A549 (cell line): Measurements from ENCODE around the gene SNX3. TPM values are rescaled to one million over a fixed set of nuclear protein-coding genes. Genes with fewer than 3 reads are reported as not detected.

Experiments used
- ATAC-seq, 2 experiments: fragments of 200-7000 bp in 1 of 2; fragments of >200 bp in 1 of 2; cut with Nextera tagmentation in 1 of 2; cut with Tn5 transposase in 1 of 2; 3 replicates each; pipeline versions ENCODE4 v1.8.0 to v1.9.1; 2018 to 2020; ENCODE audit warnings: mild to moderate bottlenecking in 1 of 2, moderate library complexity in 1 of 2
- CTCF ChIA-PET: fragments of 300-600 bp; sonication (Branson Sonifier 250); formaldehyde crosslinking; extraction: SDS; loops from one replicate; lab custom pipeline; 2021; ENCODE audit warnings: antibody characterized with exemption, inconsistent platforms; lab: Yijun Ruan, JAX
- POLR2A ChIA-PET: fragments of 350-600 bp; formaldehyde crosslinking; extraction: SDS; loops from one replicate; lab custom pipeline; 2021; ENCODE audit warnings: antibody characterized with exemption, inconsistent platforms; lab: Yijun Ruan, JAX
- DNase-seq, 2 experiments: peaks; one replicate each; pipeline versions ENCODE4 v3.0.0 to v3.0.0-alpha.2; 2011 to 2016; ENCODE audit warnings: low read depth in 1 of 2, low spot score in 1 of 2
- FAIRE-seq: peaks from 2 replicates; lab custom pipeline; 2011; peaks lifted over from hg19 to GRCh38; lab: Jason Lieb, UNC
- H3K27ac ChIP-seq, 2 experiments: fragments of >200 bp; sonication (Bioruptor Twin); formaldehyde crosslinking; 3 replicates each; pipeline ENCODE4 v1.5.1; 2016 to 2017
- H3K4me1 ChIP-seq: fragments of >200 bp; sonication (Bioruptor Twin); formaldehyde crosslinking; 3 replicates; pipeline ENCODE4 v1.6.1; 2016
- H3K4me2 ChIP-seq: fragments of >200 bp; sonication (Bioruptor Twin); formaldehyde crosslinking; 3 replicates; pipeline ENCODE4 v1.6.1; 2016
- H3K4me3 ChIP-seq: fragments of >200 bp; sonication (Bioruptor Twin); formaldehyde crosslinking; 3 replicates; pipeline ENCODE4 v1.5.1; 2016
- H3K9me3 ChIP-seq: fragments of >200 bp; sonication (Bioruptor Twin); formaldehyde crosslinking; 3 replicates; pipeline ENCODE4 v1.6.1; 2016
- CBX2 ChIP-seq: fragments of 200-600 bp; sonication (generic); IDR thresholded peaks from 2 replicates; pipeline ENCODE4 v1.6.1; 2016; ENCODE audit warnings: low read depth, mild to moderate bottlenecking, borderline replicate concordance
- CBX8 ChIP-seq: fragments of 200-600 bp; sonication (generic); IDR thresholded peaks from 2 replicates; pipeline ENCODE4 v1.6.1; 2016
- EHF ChIP-seq: fragments of 250-450 bp; sonication (Bioruptor Pico); IDR thresholded peaks from 2 replicates; pipeline ENCODE4 v1.5.0; 2020; ENCODE audit warnings: mild to moderate bottlenecking
- ESRRA ChIP-seq: fragments of 150-350 bp; IDR thresholded peaks from 2 replicates; pipeline ENCODE4 v1.6.1; 2014; ENCODE audit warnings: mild to moderate bottlenecking, low read length, borderline replicate concordance
- FOSB ChIP-seq: fragments of 250-450 bp; sonication (Bioruptor Pico); IDR thresholded peaks from 2 replicates; pipeline ENCODE4 v1.5.0; 2020; ENCODE audit warnings: mild to moderate bottlenecking, moderate library complexity
- FOSL2 ChIP-seq, 2 experiments: fragments of 450-650 bp in 1 of 2; fragments of >200 bp in 1 of 2; sonication (Bioruptor Twin) in 1 of 2; formaldehyde crosslinking; IDR thresholded peaks; 2 replicates each; pipeline versions ENCODE4 v1.5.0 to v1.6.1; 2016 to 2020; ENCODE audit warnings: mild to moderate bottlenecking in 1 of 2, moderate library complexity in 1 of 2
- HDAC2 ChIP-seq: fragments of 200-600 bp; sonication (generic); IDR thresholded peaks from 2 replicates; pipeline ENCODE4 v1.6.1; 2016
- HOXA7 ChIP-seq: fragments of 250-450 bp; sonication (Bioruptor Pico); IDR thresholded peaks from 2 replicates; pipeline ENCODE4 v1.5.0; 2020; ENCODE audit warnings: mild to moderate bottlenecking, moderate library complexity
- HOXB13 ChIP-seq: fragments of 250-450 bp; sonication (Bioruptor Pico); IDR thresholded peaks from 2 replicates; pipeline ENCODE4 v1.5.0; 2020; ENCODE audit warnings: low read depth, mild to moderate bottlenecking, moderate library complexity
- JUNB ChIP-seq: fragments of >200 bp; sonication (Bioruptor Twin); formaldehyde crosslinking; IDR thresholded peaks from 2 replicates; pipeline ENCODE4 v1.6.1; 2016
- KDM1A ChIP-seq: fragments of 200-600 bp; sonication (generic); IDR thresholded peaks from 2 replicates; pipeline ENCODE4 v1.6.1; 2016; ENCODE audit warnings: low read depth, mild to moderate bottlenecking
- MAFK ChIP-seq: fragments of 450-650 bp; IDR thresholded peaks from 2 replicates; pipeline ENCODE4 v1.6.1; 2014; ENCODE audit not compliant: partially characterized antibody
- MAZ ChIP-seq: fragments of 150-350 bp; IDR thresholded peaks from 2 replicates; pipeline ENCODE4 v1.6.1; 2014; ENCODE audit warnings: antibody characterized with exemption, low read depth, low read length, borderline replicate concordance
- NPAS2 ChIP-seq: fragments of 250-450 bp; sonication (Bioruptor Pico); IDR thresholded peaks from 2 replicates; pipeline ENCODE4 v1.8.0; 2022; ENCODE audit warnings: mild to moderate bottlenecking, moderate library complexity, borderline replicate concordance
- NR3C1 ChIP-seq: fragments of >200 bp; sonication (Bioruptor Twin); formaldehyde crosslinking; IDR thresholded peaks from 3 replicates; pipeline ENCODE4 v1.6.1; 2017
- POLR2A ChIP-seq: IDR thresholded peaks from 2 replicates; pipeline ENCODE4 v1.6.1; 2012; ENCODE audit warnings: mild to moderate bottlenecking, low read length
- POLR2AphosphoS2 ChIP-seq: conservative IDR thresholded peaks from 2 replicates; pipeline ENCODE4 v1.6.1; 2012; ENCODE audit warnings: low read length, improper control_type of control experiment, inconsistent platforms
- RNF2 ChIP-seq: fragments of 200-600 bp; sonication (generic); IDR thresholded peaks from 2 replicates; pipeline ENCODE4 v1.6.1; 2016; ENCODE audit warnings: low read depth, mild to moderate bottlenecking, antibody characterized with exemption, moderate library complexity, borderline replicate concordance
- SMC3 ChIP-seq: fragments of >200 bp; sonication (Bioruptor Twin); formaldehyde crosslinking; IDR thresholded peaks from 3 replicates; pipeline ENCODE4 v1.6.1; 2018; ENCODE audit warnings: inconsistent platforms
- SREBF2 ChIP-seq: fragments of 450-650 bp; IDR thresholded peaks from 2 replicates; pipeline ENCODE4 v1.6.1; 2014; ENCODE audit warnings: mild to moderate bottlenecking, moderate library complexity
- TFCP2L1 ChIP-seq: fragments of 250-450 bp; sonication (Bioruptor Pico); IDR thresholded peaks from 2 replicates; pipeline ENCODE4 v1.5.0; 2021; ENCODE audit warnings: mild to moderate bottlenecking
- TP53 ChIP-seq: fragments of 250-450 bp; sonication (Bioruptor Pico); IDR thresholded peaks from 2 replicates; pipeline ENCODE4 v1.5.0; 2021; ENCODE audit warnings: mild to moderate bottlenecking, moderate library complexity
- ZC3H11A ChIP-seq: fragments of 450-650 bp; IDR thresholded peaks from 2 replicates; pipeline ENCODE4 v1.6.1; 2014; ENCODE audit warnings: antibody characterized with exemption, mild to moderate bottlenecking
- ZNF302 ChIP-seq: fragments of 250-450 bp; sonication (Bioruptor Pico); IDR thresholded peaks from 2 replicates; pipeline ENCODE4 v1.9.0; 2021; ENCODE audit warnings: inconsistent platforms, mild to moderate bottlenecking, moderate library complexity
- ZSCAN20 ChIP-seq: fragments of 250-450 bp; sonication (Bioruptor Pico); IDR thresholded peaks from 2 replicates; pipeline ENCODE4 v1.8.0; 2022; ENCODE audit warnings: mild to moderate bottlenecking, moderate library complexity
- WGBS: methylation state at CpG from one replicate; pipeline ENCODE4 v1.1.6; 2017; ENCODE audit errors: missing lambda C conversion rate; 5-methylcytosine and 5-hydroxymethylcytosine counted together
- polyA plus RNA-seq, 4 experiments: library from polyadenylated mRNA; depleted of rRNA in 3 of 4; stranded (reverse); fragments of >200 nt; fragmentation: RNase III in 1 of 4; extraction: RNeasy Plus Mini Kit Qiagen cat#74134 plus additional on column Dnase treatment in 1 of 4; gene quantifications; 2 replicates in 3 of 4; 3 replicates in 1 of 4; pipeline ENCODE4 v1.2.3, GENCODE V29; 2011 to 2017
- TF ChIP-seq, protein P1 (sequence below): fragments of 150-350 bp; IDR thresholded peaks from 2 replicates; pipeline ENCODE4 v1.6.1; 2014; ENCODE audit warnings: low read depth, mild to moderate bottlenecking, low read length
- TF ChIP-seq, protein P2 (sequence below): IDR thresholded peaks from 2 replicates; pipeline ENCODE4 v1.6.1; 2012; ENCODE audit warnings: low read depth, borderline replicate concordance
- TF ChIP-seq, protein P3 (sequence below): IDR thresholded peaks from 2 replicates; pipeline ENCODE4 v1.6.1; 2012
- TF ChIP-seq, protein P4 (sequence below): fragments of 450-650 bp; IDR thresholded peaks from 2 replicates; pipeline ENCODE4 v1.6.1; 2014; ENCODE audit warnings: antibody characterized with exemption
- TF ChIP-seq, protein P5 (sequence below): fragments of 250-450 bp; sonication (Bioruptor Pico); IDR thresholded peaks from 2 replicates; pipeline ENCODE4 v1.5.0; 2020; ENCODE audit warnings: low read depth, mild to moderate bottlenecking, moderate library complexity

Gene SNX3
- polyA plus RNA-seq, 2 of the 4 experiments (the other 2 are of a cell fraction) = 106 to 214 TPM

DNA sequence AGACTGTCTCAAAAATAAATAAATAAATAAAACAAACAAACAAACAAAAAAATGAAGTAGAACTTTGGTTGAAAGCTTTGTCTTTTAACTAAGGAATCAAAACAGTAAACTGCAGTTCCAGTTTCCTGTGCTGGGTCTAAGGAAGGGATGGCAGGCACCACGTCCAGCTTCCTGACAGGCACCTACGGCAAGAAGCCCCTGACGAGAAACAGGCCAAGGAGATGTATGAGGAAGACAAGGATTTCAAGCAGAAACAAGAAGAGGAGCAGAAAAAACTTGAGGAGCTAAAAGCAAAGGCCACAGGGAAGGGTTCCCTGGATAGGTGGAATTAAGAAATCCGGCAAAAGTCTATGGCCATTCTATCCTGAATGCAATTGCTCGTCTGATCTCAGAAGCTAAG is 8.8 kb downstream of the SNX3 start:
- WGBS = 94% methylated on average over 5 of the region's 5 CpGs
- Histone ChIP-seq H3K4me3 (no peak overlapping the region), H3K27ac (no peak overlapping the region), H3K4me2 (no peak overlapping the region), H3K9me3 (no peaks in the 10 kb centered on the region), H3K4me1 (no peaks in the 10 kb centered on the region)
- ATAC-seq (no peak), DNase-seq (no peak), FAIRE-seq (no peak)
- CTCF ChIA-PET = interaction anchor here (0.9 kb wide), 1 partner anchor 12 kb away, joined by 3 read pairs; no protein-coding TSS in a partner anchor
- TF ChIP-seq TP53 (CRISPR knock-in tag) (no peak), MAFK (no peak), ESRRA (no peak), TFCP2L1 (CRISPR knock-in tag) (no peak), CBX2 (no peak), HDAC2 (no peak), POLR2A (no peak), NR3C1 (no peak), ZC3H11A (no peak), ZSCAN20 (no peak), NPAS2 (no peak), SMC3 (no peak)
- TF ChIP-seq, protein P1, sequence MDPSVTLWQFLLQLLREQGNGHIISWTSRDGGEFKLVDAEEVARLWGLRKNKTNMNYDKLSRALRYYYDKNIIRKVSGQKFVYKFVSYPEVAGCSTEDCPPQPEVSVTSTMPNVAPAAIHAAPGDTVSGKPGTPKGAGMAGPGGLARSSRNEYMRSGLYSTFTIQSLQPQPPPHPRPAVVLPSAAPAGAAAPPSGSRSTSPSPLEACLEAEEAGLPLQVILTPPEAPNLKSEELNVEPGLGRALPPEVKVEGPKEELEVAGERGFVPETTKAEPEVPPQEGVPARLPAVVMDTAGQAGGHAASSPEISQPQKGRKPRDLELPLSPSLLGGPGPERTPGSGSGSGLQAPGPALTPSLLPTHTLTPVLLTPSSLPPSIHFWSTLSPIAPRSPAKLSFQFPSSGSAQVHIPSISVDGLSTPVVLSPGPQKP = no peak
- TF ChIP-seq, protein P2, sequence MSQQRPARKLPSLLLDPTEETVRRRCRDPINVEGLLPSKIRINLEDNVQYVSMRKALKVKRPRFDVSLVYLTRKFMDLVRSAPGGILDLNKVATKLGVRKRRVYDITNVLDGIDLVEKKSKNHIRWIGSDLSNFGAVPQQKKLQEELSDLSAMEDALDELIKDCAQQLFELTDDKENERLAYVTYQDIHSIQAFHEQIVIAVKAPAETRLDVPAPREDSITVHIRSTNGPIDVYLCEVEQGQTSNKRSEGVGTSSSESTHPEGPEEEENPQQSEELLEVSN = no peak
- TF ChIP-seq, protein P3, sequence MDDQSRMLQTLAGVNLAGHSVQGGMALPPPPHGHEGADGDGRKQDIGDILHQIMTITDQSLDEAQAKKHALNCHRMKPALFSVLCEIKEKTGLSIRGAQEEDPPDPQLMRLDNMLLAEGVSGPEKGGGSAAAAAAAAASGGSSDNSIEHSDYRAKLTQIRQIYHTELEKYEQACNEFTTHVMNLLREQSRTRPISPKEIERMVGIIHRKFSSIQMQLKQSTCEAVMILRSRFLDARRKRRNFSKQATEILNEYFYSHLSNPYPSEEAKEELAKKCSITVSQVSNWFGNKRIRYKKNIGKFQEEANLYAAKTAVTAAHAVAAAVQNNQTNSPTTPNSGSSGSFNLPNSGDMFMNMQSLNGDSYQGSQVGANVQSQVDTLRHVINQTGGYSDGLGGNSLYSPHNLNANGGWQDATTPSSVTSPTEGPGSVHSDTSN = no peak
- TF ChIP-seq, protein P4, sequence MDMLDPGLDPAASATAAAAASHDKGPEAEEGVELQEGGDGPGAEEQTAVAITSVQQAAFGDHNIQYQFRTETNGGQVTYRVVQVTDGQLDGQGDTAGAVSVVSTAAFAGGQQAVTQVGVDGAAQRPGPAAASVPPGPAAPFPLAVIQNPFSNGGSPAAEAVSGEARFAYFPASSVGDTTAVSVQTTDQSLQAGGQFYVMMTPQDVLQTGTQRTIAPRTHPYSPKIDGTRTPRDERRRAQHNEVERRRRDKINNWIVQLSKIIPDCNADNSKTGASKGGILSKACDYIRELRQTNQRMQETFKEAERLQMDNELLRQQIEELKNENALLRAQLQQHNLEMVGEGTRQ = no peak
- POLR2A ChIA-PET = interaction anchor here (1.0 kb wide), 1 partner anchor 9 kb away, joined by 3 read pairs; the partner anchor contains the start of gene SNX3

DNA sequence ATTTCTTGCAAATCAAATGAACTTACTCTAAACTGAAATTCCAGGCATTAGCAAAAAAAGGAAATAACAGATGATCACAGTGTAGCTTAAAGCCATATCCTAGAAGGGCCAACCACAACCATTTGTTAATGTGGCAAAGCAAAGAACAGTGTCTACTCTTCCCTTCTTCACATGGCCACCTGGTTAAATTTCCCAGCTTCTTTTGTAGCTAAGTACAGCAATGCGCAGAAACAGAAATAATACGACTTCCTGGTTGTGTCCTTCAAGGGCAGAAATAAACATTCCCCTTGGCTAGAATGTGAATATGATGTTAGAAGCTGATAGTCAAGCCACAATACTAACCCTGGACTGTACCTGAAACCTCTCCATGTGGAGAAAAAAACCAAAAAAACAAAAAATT is 9.6 kb downstream of the SNX3 start:
- Histone ChIP-seq H3K9me3 (no peaks in the 10 kb centered on the region), H3K4me2 (no peak overlapping the region), H3K4me3 (no peak overlapping the region), H3K27ac (no peak overlapping the region), H3K4me1 (no peaks in the 10 kb centered on the region)
- CTCF ChIA-PET = interaction anchor here (0.9 kb wide), 1 partner anchor 12 kb away, joined by 3 read pairs; no protein-coding TSS in a partner anchor
- FAIRE-seq = no peak
- no peak for DNase-seq
- TF ChIP-seq SREBF2 = no peak
- TF ChIP-seq SMC3 = no peak
- TF ChIP-seq KDM1A = no peak
- TF ChIP-seq ESRRA = no peak
- TF ChIP-seq, protein P5, sequence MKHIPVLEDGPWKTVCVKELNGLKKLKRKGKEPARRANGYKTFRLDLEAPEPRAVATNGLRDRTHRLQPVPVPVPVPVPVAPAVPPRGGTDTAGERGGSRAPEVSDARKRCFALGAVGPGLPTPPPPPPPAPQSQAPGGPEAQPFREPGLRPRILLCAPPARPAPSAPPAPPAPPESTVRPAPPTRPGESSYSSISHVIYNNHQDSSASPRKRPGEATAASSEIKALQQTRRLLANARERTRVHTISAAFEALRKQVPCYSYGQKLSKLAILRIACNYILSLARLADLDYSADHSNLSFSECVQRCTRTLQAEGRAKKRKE (CRISPR knock-in tag) = no peak
- no peak for TF ChIP-seq HOXA7 (CRISPR knock-in tag)
- no peak for TF ChIP-seq EHF
- TF ChIP-seq POLR2AphosphoS2 = no peak
- TF ChIP-seq JUNB = no peak
- no peak for TF ChIP-seq ZSCAN20
- TF ChIP-seq FOSB (CRISPR knock-in tag) = no peak
- no peak for TF ChIP-seq ZNF302 (CRISPR knock-in tag)
- TF ChIP-seq CBX8 = no peak
- no peak for TF ChIP-seq HOXB13 (CRISPR knock-in tag)
- no peak for TF ChIP-seq RNF2
- no peak for TF ChIP-seq POLR2A
- no peak for TF ChIP-seq MAZ
- no peak for TF ChIP-seq FOSL2 (IDR thresholded peaks at IDR 0.05)
- no peak for TF ChIP-seq FOSL2 (CRISPR knock-in tag; IDR thresholded peaks at IDR 0.05)
- TF ChIP-seq MAFK = no peak
- POLR2A ChIA-PET = no interaction called here
- WGBS = 97% methylated on average over 2 of the region's 2 CpGs
- ATAC-seq = no peak
